Hypothalamus (tissue), 51 donors: ENCODE data around the gene SH3BGRL2.
A peak's percentile ranks its signal among the peaks of the same experiment; 100 is the strongest.

Experiments
- DNase-seq, 51 donors: peaks; one replicate each; lab custom pipeline; 2025; lab: John Stamatoyannopoulos, UW

SH3BGRL2 gene

GRCh38 chr6:79630883-79631692, at the start of gene SH3BGRL2:
TSS of gene SH3BGRL2 (plus strand) at chr6:79631329. CDS start at chr6:79631462, 133 bp downstream.
- peak in 49 of 51 donors; percentile 7 to 72 (median 42) for DNase-seq

DNA sequence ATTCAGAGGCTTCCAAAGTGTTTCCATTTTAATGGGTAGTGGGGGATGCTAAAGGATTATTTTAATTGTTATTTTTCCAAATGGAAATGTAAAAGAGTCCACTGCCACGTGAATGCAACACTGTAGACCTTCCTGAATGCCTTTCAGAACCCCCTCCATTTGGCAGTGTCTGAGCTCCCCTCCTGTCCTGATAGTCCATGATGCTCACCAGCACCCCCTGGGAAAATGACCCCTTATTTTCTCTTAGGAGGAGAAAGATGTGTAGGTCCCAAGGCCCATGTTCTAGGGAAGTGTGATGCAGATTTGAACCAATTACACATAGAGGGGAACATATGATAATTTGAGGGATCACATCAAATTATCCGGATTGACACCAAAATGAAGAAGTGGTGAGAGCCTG, 46.8 kb upstream of the SH3BGRL2 start:
- DNase-seq = no peak

DNA sequence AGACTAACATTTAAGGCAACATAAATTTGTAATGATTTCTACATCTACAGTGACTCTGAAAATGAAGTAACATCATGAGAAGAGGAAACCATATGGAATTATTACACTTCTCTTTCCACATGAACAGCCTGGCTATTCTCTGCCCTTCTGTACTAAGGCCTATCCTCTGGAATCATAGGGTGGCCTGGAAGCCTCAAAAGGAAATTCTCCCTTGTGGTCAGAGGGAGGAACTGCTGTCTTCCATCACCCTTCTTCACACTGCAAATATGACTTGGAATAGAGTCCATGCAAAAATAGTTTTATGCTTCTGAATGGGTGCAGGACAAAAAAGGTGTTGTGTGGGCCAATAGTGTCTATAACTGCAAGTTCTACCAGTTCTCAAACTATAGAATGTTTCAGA, 44.6 kb upstream of the SH3BGRL2 start:
- DNase-seq = no peak

- DNase-seq = no peak
These were observed 41.4 kb upstream of the SH3BGRL2 start for GRCh38 chr6:79589701-79590100.

GRCh38 chr6:79597155-79597554, 34.0 kb upstream of the SH3BGRL2 start:
- no peak for DNase-seq

DNA sequence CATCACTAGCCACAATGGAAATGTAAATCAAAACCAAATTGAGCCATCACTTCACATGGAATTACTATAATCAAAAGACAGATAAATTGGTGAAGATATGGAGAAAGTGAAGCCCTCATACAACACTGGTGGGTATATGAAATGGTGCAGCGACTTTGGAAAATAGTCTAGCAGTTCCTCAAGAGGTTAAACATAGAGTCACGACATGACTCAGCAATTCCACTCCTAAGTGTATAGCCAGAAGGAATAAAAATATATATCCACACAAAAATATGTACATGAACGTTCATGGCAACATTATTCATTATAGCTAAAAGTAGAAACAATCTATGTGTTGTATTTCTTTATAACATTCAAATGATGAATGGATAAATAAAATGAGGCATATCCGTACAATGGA, 33.1 kb upstream of the SH3BGRL2 start:
- no peak for DNase-seq

- no peak for DNase-seq
These were observed 31.3 kb upstream of the SH3BGRL2 start for GRCh38 chr6:79599725-79600259.

DNA sequence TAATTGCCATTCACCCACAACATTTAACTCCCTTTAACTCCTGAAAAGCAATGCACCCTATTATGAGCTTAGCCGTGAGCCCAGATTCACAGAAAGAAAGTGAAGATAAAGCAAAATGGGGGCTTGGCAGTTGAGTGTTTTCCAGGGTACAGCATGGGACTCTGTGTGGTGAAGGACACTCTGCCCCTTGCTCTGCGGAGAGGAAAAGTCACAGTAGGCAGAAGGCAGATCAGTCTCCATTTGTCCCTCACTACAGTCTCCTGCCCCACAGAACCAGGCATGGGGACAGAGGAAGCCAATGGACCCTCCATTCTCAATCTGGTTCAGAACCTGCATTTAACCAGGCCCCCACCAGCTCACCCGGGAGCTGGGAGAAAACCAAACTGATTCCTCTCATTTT, 30.8 kb upstream of the SH3BGRL2 start:
- DNase-seq = no peak

- DNase-seq = no peak
These were observed 30.1 kb upstream of the SH3BGRL2 start for GRCh38 chr6:79600812-79601609.

DNA sequence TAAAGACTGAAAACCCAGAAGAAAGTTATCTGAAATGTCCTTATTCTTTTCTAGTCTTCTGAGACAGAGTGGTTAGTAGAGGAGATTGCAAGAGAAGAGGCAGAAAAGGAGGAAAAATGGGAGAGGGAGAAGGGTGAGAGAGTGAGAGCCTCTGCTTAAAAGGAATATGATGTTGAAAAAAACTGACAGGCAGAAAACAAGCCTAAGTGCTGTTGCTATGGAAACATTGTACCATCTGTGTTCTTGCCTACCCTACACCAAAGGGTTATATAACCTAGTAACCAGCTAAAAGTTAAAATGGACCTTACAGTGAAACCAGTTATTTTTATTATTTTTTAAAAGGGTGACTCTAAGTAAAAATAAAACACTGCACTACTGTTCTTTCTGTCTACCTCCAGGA, 28.3 kb upstream of the SH3BGRL2 start:
- no peak for DNase-seq

GRCh38 chr6:79604583-79605037, 26.5 kb upstream of the SH3BGRL2 start:
- DNase-seq = peak in 1 of 51 donors; percentile 26

GRCh38 chr6:79605061-79605460, 26.1 kb upstream of the SH3BGRL2 start:
- no peak for DNase-seq

DNA sequence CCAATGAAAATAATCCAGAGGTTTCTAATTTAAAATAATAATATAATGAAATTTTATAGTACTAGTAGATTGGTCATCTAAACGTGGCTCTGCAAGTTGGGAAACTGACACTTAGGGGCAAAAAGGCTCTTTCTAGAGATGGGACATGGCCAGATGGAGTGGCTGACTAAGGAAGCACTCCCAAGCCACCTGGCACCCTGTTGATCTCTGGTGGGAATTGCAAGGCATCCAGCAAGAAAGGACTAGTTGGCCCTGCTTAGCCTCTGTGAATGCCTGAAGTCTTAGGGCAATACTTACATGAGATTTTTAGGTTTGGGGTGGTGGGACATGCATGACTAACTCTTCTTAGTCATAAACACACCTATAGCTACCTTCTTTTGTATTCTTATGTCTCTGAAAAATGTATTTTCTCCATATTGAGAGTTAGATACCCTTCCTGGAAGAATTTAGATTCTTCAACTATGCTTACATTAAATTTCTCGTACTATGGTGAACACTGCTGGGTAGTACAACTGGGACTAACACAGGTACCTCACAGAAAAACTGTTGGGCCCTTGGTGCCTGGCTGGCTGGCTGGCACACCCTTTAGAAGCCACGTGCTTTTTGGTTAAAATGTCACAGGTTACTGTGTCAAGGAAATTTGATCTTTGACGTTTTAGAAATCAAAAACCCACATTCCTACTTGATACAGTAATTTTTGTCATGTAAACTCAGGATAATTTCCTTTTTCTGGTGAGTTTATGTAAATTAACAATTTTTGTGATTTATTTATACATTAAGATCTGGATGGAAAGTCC, 25.0 kb upstream of the SH3BGRL2 start:
- no peak for DNase-seq

GRCh38 chr6:79607000-79607399, 24.1 kb upstream of the SH3BGRL2 start:
- no peak for DNase-seq

GRCh38 chr6:79608334-79609224, 22.6 kb upstream of the SH3BGRL2 start:
- DNase-seq = no peak

- no peak for DNase-seq
These were observed 21.9 kb upstream of the SH3BGRL2 start for GRCh38 chr6:79609225-79609595.

- no peak for DNase-seq
These were observed 20.7 kb upstream of the SH3BGRL2 start for GRCh38 chr6:79610306-79611009.

- DNase-seq = no peak
These were observed 18.7 kb upstream of the SH3BGRL2 start for GRCh38 chr6:79612457-79612856.

DNA sequence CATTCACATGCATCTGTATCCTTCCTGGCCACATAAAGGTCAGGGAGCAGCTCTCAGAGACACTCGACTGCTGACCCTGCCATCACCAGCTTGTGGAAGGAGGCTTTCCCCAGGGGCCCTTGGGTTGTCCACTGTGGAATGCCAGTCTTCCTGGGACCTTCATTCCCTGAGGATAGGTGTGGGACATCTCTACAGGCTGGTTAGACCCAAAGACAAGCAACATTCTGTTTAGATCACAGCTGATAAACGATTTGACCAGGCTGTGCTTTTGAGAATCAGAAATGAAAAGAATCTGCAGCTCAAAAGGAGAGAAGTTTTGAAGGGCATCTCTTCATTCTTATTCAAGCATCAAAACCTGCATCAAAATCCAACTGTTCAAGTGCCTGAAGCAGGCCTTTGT, 18.2 kb upstream of the SH3BGRL2 start:
- no peak for DNase-seq
